Measurements from ENCODE around the gene CHFR.

GRCh38 chr12:132853285-132854092 is 33.9 kb downstream of the CHFR start:
- TF ChIP-seq POLR2A (IDR thresholded peaks at IDR 0.05; ENCODE audit: low read depth, low read length) (no peak), SPI1 (IDR thresholded peaks at IDR 0.05; ENCODE audit: low read depth, low read length) (no peak), TAF1 (IDR thresholded peaks at IDR 0.05; ENCODE audit: low read depth, low read length) (no peak)

All from GM12891 (cell line).